GM23338 (cell line): ENCODE measurements around the gene GRHPR. TPM values are rescaled to one million over a fixed set of nuclear protein-coding genes. Genes with fewer than 3 reads are reported as not detected.

Source experiments
- ATAC-seq: fragments of 200-7000 bp; cut with Tn5 transposase; 3 replicates; pipeline ENCODE4 v1.9.1; 2020
- DNase-seq: peaks from one replicate; pipeline ENCODE4 v3.0.0-alpha.2; 2015; ENCODE audit warnings: low spot score
- H2AFZ ChIP-seq: fragments of 200-600 bp; sonication (generic); 2 replicates; pipeline ENCODE4 v1.8.0; 2016; ENCODE audit warnings: antibody characterized with exemption, mild to moderate bottlenecking, moderate library complexity
- H3F3A ChIP-seq: fragments of 200-600 bp; sonication (generic); replicated peaks from 2 replicates; pipeline ENCODE4 v1.8.0; 2017; ENCODE audit warnings: antibody characterized with exemption, mixed run types, low read depth
- H3K27ac ChIP-seq: fragments of 200-600 bp; sonication (generic); 2 replicates; pipeline ENCODE4 v1.6.1; 2016; ENCODE audit warnings: low read depth
- H3K27me3 ChIP-seq: fragments of 200-600 bp; sonication (generic); 2 replicates; pipeline ENCODE4 v1.8.0; 2016; ENCODE audit warnings: mild to moderate bottlenecking, mixed run types, moderate library complexity; ENCODE audit not compliant: insufficient read depth
- H3K36me3 ChIP-seq: fragments of 200-600 bp; sonication (generic); 2 replicates; pipeline ENCODE4 v1.8.0; 2016; ENCODE audit warnings: mild to moderate bottlenecking; ENCODE audit not compliant: insufficient read depth
- H3K4me1 ChIP-seq: fragments of 200-600 bp; sonication (generic); 2 replicates; pipeline ENCODE4 v1.8.0; 2016; ENCODE audit warnings: mild to moderate bottlenecking, moderate library complexity; ENCODE audit not compliant: insufficient read depth
- H3K4me2 ChIP-seq: fragments of 200-600 bp; sonication (generic); 2 replicates; pipeline ENCODE4 v1.7.1; 2017; ENCODE audit warnings: mixed run types
- H3K4me3 ChIP-seq: fragments of 200-600 bp; sonication (generic); 2 replicates; pipeline ENCODE4 v1.6.1; 2016; ENCODE audit warnings: mixed run types
- H3K79me2 ChIP-seq: fragments of 200-600 bp; sonication (generic); replicated peaks from 2 replicates; pipeline ENCODE4 v1.8.0; 2017; ENCODE audit warnings: mild to moderate bottlenecking; ENCODE audit not compliant: insufficient read depth
- H3K9me2 ChIP-seq: fragments of 200-600 bp; sonication (generic); 2 replicates; pipeline ENCODE4 v1.8.0; 2017; ENCODE audit not compliant: insufficient read depth
- H4K20me1 ChIP-seq: fragments of 200-600 bp; sonication (generic); replicated peaks from 2 replicates; pipeline ENCODE4 v1.8.0; 2017; ENCODE audit warnings: mild to moderate bottlenecking; ENCODE audit not compliant: insufficient read depth
- H3K27ac Mint-ChIP-seq: 2 replicates; pipeline ENCODE4 v1.8.0; 2020; ENCODE audit warnings: inconsistent platforms, mild to moderate bottlenecking, moderate library complexity, mixed read lengths
- H3K27me3 Mint-ChIP-seq: 3 replicates; pipeline ENCODE4 v1.8.0; 2022; ENCODE audit warnings: low read depth, mild to moderate bottlenecking, moderate library complexity, mixed read lengths, inconsistent platforms; ENCODE audit not compliant: insufficient read depth, poor library complexity
- H3K36me3 Mint-ChIP-seq: 3 replicates; pipeline ENCODE4 v1.8.0; 2021; ENCODE audit warnings: low read depth, mild to moderate bottlenecking, inconsistent platforms, moderate library complexity, mixed read lengths
- H3K4me1 Mint-ChIP-seq: 3 replicates; pipeline ENCODE4 v1.8.0; 2020; ENCODE audit warnings: mild to moderate bottlenecking, inconsistent platforms, mixed read lengths
- H3K4me3 Mint-ChIP-seq: 3 replicates; pipeline ENCODE4 v1.8.0; 2021; ENCODE audit warnings: moderate library complexity, mild to moderate bottlenecking, inconsistent platforms, mixed read lengths
- H3K9me3 Mint-ChIP-seq: 3 replicates; pipeline ENCODE4 v1.8.0; 2020; ENCODE audit warnings: moderate library complexity, mild to moderate bottlenecking, inconsistent platforms, mixed read lengths
- EZH2 ChIP-seq: fragments of 200-600 bp; sonication (generic); IDR thresholded peaks from one replicate; pipeline ENCODE4 v1.8.0; 2017; ENCODE audit warnings: antibody characterized with exemption, mild to moderate bottlenecking, low read depth; ENCODE audit not compliant: unreplicated experiment
- EZH2phosphoT487 ChIP-seq: fragments of 200-600 bp; sonication (generic); IDR thresholded peaks from one replicate; pipeline ENCODE4 v1.8.1; 2018; ENCODE audit warnings: antibody characterized with exemption; ENCODE audit not compliant: unreplicated experiment
- POLR2AphosphoS5 ChIP-seq: IDR thresholded peaks from 2 replicates; pipeline ENCODE4 v1.6.1; 2016; ENCODE audit warnings: antibody characterized with exemption, low read depth
- polyA plus RNA-seq: library from polyadenylated mRNA; unstranded; fragments of >200 nt; fragmentation: Nextera tagmentation; extraction: Ambion mirVana; gene quantifications from 2 replicates; pipeline ENCODE4 v1.2.1, GENCODE V29; 2016
- total RNA-seq: library from RNA; depleted of rRNA; stranded (reverse); fragments of >200 nt; shearing (Covaris generic); gene quantifications from 2 replicates; pipeline ENCODE4 v1.2.3, GENCODE V29; 2014
- TF ChIP-seq, protein P1 (sequence below), 2 experiments: fragments of 200-600 bp in 1 of 2; sonication (generic) in 1 of 2; conservative IDR thresholded peaks; 2 replicates each; pipeline versions ENCODE4 v1.5.1 to v1.6.1; 2016 to 2017; ENCODE audit warnings: antibody characterized with exemption in 2 of 2, low read depth in 2 of 2, mild to moderate bottlenecking in 2 of 2, moderate library complexity in 1 of 2
- TF ChIP-seq, protein P2 (sequence below): fragments of 250-450 bp; sonication (Bioruptor Pico); IDR thresholded peaks from 2 replicates; pipeline ENCODE4 v1.5.0; 2020; ENCODE audit warnings: mild to moderate bottlenecking, moderate library complexity

The GRHPR gene
- total and polyA plus RNA-seq, 2 experiments from 2014 or later: 69.0 to 128 TPM

DNA sequence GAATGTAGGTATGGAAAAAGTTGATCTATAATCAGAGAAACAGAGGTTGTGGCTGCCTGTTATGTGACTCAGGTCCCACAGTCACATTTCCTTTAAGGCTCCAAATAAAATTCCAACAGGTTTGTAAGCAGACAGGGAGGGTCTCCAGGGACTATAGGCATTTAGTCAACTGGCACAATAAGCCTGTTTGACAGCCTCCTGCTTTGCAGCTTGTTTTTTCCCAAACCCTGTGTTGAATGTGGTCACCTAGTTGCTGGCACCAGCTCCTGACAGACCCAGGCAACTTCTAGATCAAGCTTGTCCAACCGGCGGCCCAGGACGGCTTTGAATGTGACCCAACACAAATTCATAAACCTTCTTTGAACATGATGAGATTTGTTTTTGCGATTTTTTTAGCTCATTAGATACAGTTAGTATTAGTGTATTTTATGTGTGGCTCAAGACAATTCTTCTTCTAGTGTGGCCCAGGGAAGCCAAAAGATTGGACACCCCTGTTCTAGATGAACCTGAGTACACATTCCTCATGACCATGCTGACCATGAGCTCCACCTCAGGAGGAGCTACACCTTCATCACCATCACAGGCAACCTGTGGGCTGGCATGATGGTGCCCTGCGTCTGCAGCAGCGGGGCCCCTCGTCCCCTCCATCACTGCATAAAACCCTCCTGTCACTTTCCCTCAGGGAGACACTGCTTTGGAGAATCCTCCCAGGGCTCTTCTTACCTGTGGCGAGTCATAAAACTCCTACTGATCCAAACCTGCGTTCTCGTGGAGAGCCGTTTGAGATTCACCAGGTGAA is 15.7 kb upstream of the GRHPR start:
- H3K27ac ChIP-seq: no peak overlapping the region
- DNase-seq: no peak

DNA sequence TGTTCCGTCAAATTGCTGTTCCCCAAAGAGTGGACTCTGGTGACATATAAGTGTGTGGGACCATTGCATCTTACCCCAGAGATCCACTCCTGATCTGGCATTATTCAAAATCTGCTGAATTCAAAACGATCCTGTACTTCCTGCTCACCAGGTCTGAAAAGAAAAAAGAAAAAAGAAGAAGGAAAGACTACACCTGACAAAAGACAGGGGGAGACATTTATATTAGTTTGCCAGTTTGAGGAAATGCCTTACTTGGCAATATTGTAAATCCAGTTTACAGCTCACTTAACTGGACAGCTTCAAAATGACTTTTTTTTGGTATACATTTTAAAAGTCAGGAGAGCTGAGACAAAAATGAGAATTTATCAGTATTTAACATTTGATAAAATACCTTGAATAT is 15.0 kb upstream of the GRHPR start:
- H3K36me3 ChIP-seq: no peaks in the 10 kb centered on the region
- DNase-seq (peak; percentile 45), ATAC-seq (no peak)
- no peak overlapping the region for H3K27ac ChIP-seq
- H3K4me1 Mint-ChIP-seq: peaks cover 24% of the 10 kb centered on the region
- no peaks in the 10 kb centered on the region for H3K79me2 ChIP-seq
- no peaks in the 10 kb centered on the region for H4K20me1 ChIP-seq
- H3F3A ChIP-seq: 0 out of 2 replicates have a peak, but pooled peaks cover 4% of the 10 kb centered on the region
- H3K9me3 Mint-ChIP-seq: no peaks in the 10 kb centered on the region
- H3K36me3 Mint-ChIP-seq: no peaks in the 10 kb centered on the region
- no peaks in the 10 kb centered on the region for H3K27me3 ChIP-seq
- no peak overlapping the region for H2AFZ ChIP-seq
- TF ChIP-seq, protein P1, sequence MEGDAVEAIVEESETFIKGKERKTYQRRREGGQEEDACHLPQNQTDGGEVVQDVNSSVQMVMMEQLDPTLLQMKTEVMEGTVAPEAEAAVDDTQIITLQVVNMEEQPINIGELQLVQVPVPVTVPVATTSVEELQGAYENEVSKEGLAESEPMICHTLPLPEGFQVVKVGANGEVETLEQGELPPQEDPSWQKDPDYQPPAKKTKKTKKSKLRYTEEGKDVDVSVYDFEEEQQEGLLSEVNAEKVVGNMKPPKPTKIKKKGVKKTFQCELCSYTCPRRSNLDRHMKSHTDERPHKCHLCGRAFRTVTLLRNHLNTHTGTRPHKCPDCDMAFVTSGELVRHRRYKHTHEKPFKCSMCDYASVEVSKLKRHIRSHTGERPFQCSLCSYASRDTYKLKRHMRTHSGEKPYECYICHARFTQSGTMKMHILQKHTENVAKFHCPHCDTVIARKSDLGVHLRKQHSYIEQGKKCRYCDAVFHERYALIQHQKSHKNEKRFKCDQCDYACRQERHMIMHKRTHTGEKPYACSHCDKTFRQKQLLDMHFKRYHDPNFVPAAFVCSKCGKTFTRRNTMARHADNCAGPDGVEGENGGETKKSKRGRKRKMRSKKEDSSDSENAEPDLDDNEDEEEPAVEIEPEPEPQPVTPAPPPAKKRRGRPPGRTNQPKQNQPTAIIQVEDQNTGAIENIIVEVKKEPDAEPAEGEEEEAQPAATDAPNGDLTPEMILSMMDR (conservative IDR thresholded peaks at IDR 0.05; ENCODE audit: low read depth in 2 of 2): peak in 1 of 2 experiments; percentile 72; a peak in 3 of 4 replicates
- TF ChIP-seq EZH2: no peak
- H3K4me3 ChIP-seq: no peak overlapping the region
- no peak overlapping the region for H3K4me2 ChIP-seq
- no peak overlapping the region for H3K4me3 Mint-ChIP-seq
- H3K4me1 ChIP-seq: no peaks in the 10 kb centered on the region
- H3K27me3 Mint-ChIP-seq: peaks cover 5% of the 10 kb centered on the region
- H3K27ac Mint-ChIP-seq: no peak overlapping the region
- H3K9me2 ChIP-seq: 0 out of 2 replicates have a peak, but pooled peaks cover 3% of the 10 kb centered on the region

More for the DNA sequence above, 15.7 kb upstream of the GRHPR start:
- H3K4me3 Mint-ChIP-seq: no peak overlapping the region
- no peak for TF ChIP-seq EZH2phosphoT487
- no peaks in the 10 kb centered on the region for H3K27me3 ChIP-seq
- no peaks in the 10 kb centered on the region for H3K9me3 Mint-ChIP-seq
- H3K4me1 ChIP-seq: no peaks in the 10 kb centered on the region
- no peaks in the 10 kb centered on the region for H4K20me1 ChIP-seq
- H3K36me3 Mint-ChIP-seq: no peaks in the 10 kb centered on the region
- no peaks in the 10 kb centered on the region for H3K79me2 ChIP-seq
- H3K36me3 ChIP-seq: no peaks in the 10 kb centered on the region
- H3K27me3 Mint-ChIP-seq: peaks cover 5% of the 10 kb centered on the region
- no peak overlapping the region for H3K27ac Mint-ChIP-seq
- no peak overlapping the region for H3K4me3 ChIP-seq
- no peak overlapping the region for H2AFZ ChIP-seq
- ATAC-seq: no peak
- no peak overlapping the region for H3K4me2 ChIP-seq
- H3K9me2 ChIP-seq: 0 out of 2 replicates have a peak, but pooled peaks cover 3% of the 10 kb centered on the region
- 0 out of 2 replicates have a peak, but pooled peaks cover 4% of the 10 kb centered on the region for H3F3A ChIP-seq
- H3K4me1 Mint-ChIP-seq: peaks cover 18% of the 10 kb centered on the region

DNA sequence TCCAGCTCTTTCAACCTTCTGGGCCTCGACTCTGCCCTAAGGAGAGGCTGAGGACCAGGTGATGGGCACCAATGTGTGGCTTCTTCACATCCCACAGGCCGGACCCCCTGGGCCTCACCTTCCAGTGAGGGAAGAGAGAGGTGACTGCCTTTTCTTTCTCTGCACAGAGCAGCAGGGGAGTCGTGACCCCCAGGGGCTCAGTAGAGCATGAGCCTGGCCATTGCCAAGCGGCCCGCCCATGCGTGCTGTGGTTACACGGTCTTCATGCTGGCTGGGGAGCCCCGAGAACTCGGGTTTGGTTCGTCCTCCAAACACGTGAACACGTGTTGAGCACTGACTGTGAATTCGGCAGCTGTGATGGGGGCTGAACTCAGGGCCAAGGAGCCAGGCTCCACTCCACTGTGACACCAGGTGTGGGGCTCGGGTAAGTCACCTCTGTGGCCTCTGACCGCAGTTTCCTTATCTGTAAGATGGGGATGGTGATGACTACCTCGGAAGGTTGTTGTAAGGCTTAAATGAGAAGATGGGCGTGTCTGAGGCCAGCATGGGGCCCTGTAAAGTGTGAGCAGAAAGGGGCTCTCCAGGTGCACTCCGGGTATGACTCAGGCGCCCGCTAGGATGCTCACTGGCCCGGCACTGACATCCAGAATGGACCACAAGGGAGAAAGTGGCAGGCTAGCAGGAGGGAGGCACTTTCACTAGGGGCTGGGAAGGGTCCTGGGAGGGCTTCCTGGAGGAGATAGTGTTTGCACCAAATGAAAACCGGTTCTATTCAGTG is 13.4 kb upstream of the GRHPR start:
- no peak overlapping the region for H3K27ac Mint-ChIP-seq
- H3K36me3 ChIP-seq: no peaks in the 10 kb centered on the region
- no peak overlapping the region for H3K4me3 Mint-ChIP-seq
- no peak overlapping the region for H3K4me2 ChIP-seq
- H3K4me1 ChIP-seq: 0 out of 2 replicates have a peak, but pooled peaks cover 3% of the 10 kb centered on the region
- H3K9me3 Mint-ChIP-seq: no peaks in the 10 kb centered on the region
- no peaks in the 10 kb centered on the region for H3K79me2 ChIP-seq
- no peaks in the 10 kb centered on the region for H3K36me3 Mint-ChIP-seq
- peaks cover 20% of the 10 kb centered on the region for H3K4me1 Mint-ChIP-seq
- DNase-seq (no peak), ATAC-seq (no peak)
- 0 out of 2 replicates have a peak, but pooled peaks cover 3% of the 10 kb centered on the region for H3K9me2 ChIP-seq
- H3K4me3 ChIP-seq: no peak overlapping the region
- peaks cover 5% of the 10 kb centered on the region for H3K27me3 Mint-ChIP-seq
- H3K27ac ChIP-seq: no peak overlapping the region
- H4K20me1 ChIP-seq: no peaks in the 10 kb centered on the region
- no peak overlapping the region for H2AFZ ChIP-seq
- H3F3A ChIP-seq: 0 out of 2 replicates have a peak, but pooled peaks cover 4% of the 10 kb centered on the region
- H3K27me3 ChIP-seq: no peaks in the 10 kb centered on the region
- no peak for TF ChIP-seq POLR2AphosphoS5
- TF ChIP-seq, protein P2, sequence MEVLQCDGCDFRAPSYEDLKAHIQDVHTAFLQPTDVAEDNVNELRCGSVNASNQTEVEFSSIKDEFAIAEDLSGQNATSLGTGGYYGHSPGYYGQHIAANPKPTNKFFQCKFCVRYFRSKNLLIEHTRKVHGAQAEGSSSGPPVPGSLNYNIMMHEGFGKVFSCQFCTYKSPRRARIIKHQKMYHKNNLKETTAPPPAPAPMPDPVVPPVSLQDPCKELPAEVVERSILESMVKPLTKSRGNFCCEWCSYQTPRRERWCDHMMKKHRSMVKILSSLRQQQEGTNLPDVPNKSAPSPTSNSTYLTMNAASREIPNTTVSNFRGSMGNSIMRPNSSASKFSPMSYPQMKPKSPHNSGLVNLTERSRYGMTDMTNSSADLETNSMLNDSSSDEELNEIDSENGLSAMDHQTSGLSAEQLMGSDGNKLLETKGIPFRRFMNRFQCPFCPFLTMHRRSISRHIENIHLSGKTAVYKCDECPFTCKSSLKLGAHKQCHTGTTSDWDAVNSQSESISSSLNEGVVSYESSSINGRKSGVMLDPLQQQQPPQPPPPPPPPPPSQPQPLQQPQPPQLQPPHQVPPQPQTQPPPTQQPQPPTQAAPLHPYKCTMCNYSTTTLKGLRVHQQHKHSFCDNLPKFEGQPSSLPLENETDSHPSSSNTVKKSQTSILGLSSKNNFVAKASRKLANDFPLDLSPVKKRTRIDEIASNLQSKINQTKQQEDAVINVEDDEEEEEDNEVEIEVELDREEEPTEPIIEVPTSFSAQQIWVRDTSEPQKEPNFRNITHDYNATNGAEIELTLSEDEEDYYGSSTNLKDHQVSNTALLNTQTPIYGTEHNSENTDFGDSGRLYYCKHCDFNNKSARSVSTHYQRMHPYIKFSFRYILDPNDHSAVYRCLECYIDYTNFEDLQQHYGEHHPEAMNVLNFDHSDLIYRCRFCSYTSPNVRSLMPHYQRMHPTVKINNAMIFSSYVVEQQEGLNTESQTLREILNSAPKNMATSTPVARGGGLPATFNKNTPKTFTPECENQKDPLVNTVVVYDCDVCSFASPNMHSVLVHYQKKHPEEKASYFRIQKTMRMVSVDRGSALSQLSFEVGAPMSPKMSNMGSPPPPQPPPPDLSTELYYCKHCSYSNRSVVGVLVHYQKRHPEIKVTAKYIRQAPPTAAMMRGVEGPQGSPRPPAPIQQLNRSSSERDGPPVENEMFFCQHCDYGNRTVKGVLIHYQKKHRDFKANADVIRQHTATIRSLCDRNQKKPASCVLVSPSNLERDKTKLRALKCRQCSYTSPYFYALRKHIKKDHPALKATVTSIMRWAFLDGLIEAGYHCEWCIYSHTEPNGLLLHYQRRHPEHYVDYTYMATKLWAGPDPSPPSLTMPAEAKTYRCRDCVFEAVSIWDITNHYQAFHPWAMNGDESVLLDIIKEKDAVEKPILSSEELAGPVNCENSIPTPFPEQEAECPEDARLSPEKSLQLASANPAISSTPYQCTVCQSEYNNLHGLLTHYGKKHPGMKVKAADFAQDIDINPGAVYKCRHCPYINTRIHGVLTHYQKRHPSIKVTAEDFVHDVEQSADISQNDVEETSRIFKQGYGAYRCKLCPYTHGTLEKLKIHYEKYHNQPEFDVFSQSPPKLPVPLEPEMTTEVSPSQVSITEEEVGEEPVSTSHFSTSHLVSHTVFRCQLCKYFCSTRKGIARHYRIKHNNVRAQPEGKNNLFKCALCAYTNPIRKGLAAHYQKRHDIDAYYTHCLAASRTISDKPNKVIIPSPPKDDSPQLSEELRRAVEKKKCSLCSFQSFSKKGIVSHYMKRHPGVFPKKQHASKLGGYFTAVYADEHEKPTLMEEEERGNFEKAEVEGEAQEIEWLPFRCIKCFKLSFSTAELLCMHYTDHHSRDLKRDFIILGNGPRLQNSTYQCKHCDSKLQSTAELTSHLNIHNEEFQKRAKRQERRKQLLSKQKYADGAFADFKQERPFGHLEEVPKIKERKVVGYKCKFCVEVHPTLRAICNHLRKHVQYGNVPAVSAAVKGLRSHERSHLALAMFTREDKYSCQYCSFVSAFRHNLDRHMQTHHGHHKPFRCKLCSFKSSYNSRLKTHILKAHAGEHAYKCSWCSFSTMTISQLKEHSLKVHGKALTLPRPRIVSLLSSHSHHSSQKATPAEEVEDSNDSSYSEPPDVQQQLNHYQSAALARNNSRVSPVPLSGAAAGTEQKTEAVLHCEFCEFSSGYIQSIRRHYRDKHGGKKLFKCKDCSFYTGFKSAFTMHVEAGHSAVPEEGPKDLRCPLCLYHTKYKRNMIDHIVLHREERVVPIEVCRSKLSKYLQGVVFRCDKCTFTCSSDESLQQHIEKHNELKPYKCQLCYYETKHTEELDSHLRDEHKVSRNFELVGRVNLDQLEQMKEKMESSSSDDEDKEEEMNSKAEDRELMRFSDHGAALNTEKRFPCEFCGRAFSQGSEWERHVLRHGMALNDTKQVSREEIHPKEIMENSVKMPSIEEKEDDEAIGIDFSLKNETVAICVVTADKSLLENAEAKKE (CRISPR knock-in tag): no peak
